Psoas muscle (tissue), 8 donors: ENCODE results near the gene ZNF248. TPM values are rescaled to one million over a fixed set of nuclear protein-coding genes. Genes with fewer than 3 reads are reported as not detected.

Source experiments
- ATAC-seq, 4 donors: fragments of 200-7000 bp; cut with Tn5 transposase; one replicate each; pipeline ENCODE4 v1.9.1; 2020; ENCODE audit warnings: moderate library complexity in 3 of 4, mild to moderate bottlenecking in 2 of 4
- DNase-seq, 2 donors: peaks; one replicate each; pipeline ENCODE4 v3.0.0-alpha.2; 2020
- H3K27ac ChIP-seq: fragments of 200-600 bp; one replicate; pipeline ENCODE4 v1.8.0; 2022
- H3K27me3 ChIP-seq, 3 donors: fragments of 200-600 bp in 1 of 3; one replicate each; pipeline versions ENCODE4 v1.6.1 to v1.8.0; 2013 to 2022; ENCODE audit warnings: low read length in 2 of 3, mild to moderate bottlenecking in 2 of 3, moderate library complexity in 1 of 3; ENCODE audit not compliant: insufficient read depth in 3 of 3
- H3K36me3 ChIP-seq, 2 donors: fragments of 200-600 bp in 1 of 2; one replicate each; pipeline versions ENCODE4 v1.6.1 to v1.8.0; 2013 to 2022; ENCODE audit warnings: low read depth in 1 of 2, mild to moderate bottlenecking in 1 of 2, moderate library complexity in 1 of 2; ENCODE audit not compliant: insufficient read depth in 1 of 2
- H3K4me1 ChIP-seq: fragments of 200-600 bp; one replicate; pipeline ENCODE4 v1.8.0; 2022
- H3K4me3 ChIP-seq: fragments of 200-600 bp; one replicate; pipeline ENCODE4 v1.8.0; 2022; ENCODE audit warnings: mild to moderate bottlenecking
- H3K9me3 ChIP-seq: fragments of 200-600 bp; one replicate; pipeline ENCODE4 v1.8.0; 2022
- CTCF ChIP-seq: fragments of 200-600 bp; IDR thresholded peaks from one replicate; pipeline ENCODE4 v1.8.0; 2022; ENCODE audit warnings: antibody characterized with exemption
- WGBS, 3 donors: extraction: QIAGEN DNeasy Blood & Tissue Kit; methylation state at CpG; one replicate each; pipeline versions ENCODE4 v1.1.6 to v1.1.7; 2013; 5-methylcytosine and 5-hydroxymethylcytosine counted together
- intact Hi-C, 2 donors: fragments of 100-400 bp; cut with DNase I; formaldehyde crosslinking; loops; one replicate each; pipeline versions ENCODE4 v1.11.0 to v1.14.2; 2022
- polyA plus RNA-seq, 3 donors: library from polyadenylated mRNA; stranded (reverse); fragments of 200-250 nt; gene quantifications; one replicate each; pipeline ENCODE4 v1.2.3, GENCODE V29; 2013
- total RNA-seq, 4 donors: library from RNA; stranded (reverse); fragmentation: NEBNext Ultra II Directional in 2 of 4; extraction: Animal tissue kit (Norgen Biotek cat#: 25700) in 2 of 4; gene quantifications; one replicate each; pipeline versions ENCODE4 v1.2.1 to v1.2.4, GENCODE V29; 2021 to 2023
- donor health status: healthy with polysubstance abuse.
- donor health status: DM: no; HTN: no; CAD: no; lungs with moderate emphysema.
- donor health status: Bipolar disorder and iron deficiency.
- donor health status: healthy.
- donor health status: DM: yes; HTN: yes; CAD: no.
- donor health status: DM: no; HTN: no; CAD: no.
- donor health status: DM: no; HTN: no; CAD: no.
- donor health status: DM: yes; HTN: yes; CAD: no.

The ZNF248 gene
- total and polyA plus RNA-seq, 7 donors = 2.8 to 12.9 (median 6.9) TPM

GRCh38 chr10:37816290-37816689 is 41.1 kb downstream of the ZNF248 start:
- WGBS, 3 donors = 68 to 84% (median 78%) methylated on average over 6 of the region's 6 CpGs
- Histone ChIP-seq H3K4me3 (no peak overlapping the region), H3K27ac (no peak overlapping the region), H3K27me3 (no peaks in the 10 kb centered on the region), H3K4me1 (no peaks in the 10 kb centered on the region), H3K9me3 (peaks cover 32% of the 10 kb centered on the region), H3K36me3 (no peaks in the 10 kb centered on the region)
- TF ChIP-seq CTCF = no peak
- DNase-seq (no peak), ATAC-seq (no peak)
- intact Hi-C loops = loop anchor here in 1 of 2 donors (10.0 kb wide), 1 partner anchor 741 kb away; no protein-coding TSS in a partner anchor

GRCh38 chr10:37813763-37814162 is 43.6 kb downstream of the ZNF248 start:
- no peak for ATAC-seq
- peaks cover 54% of the 10 kb centered on the region for H3K9me3 ChIP-seq
- no peak overlapping the region for H3K4me3 ChIP-seq
- intact Hi-C loops = loop anchor here in 1 of 2 donors (10.0 kb wide), 1 partner anchor 739 kb away; no protein-coding TSS in a partner anchor
- DNase-seq = no peak
- 91 to 97% (median 96%) methylated on average over 3 of the region's 3 CpGs for WGBS, 3 donors
- no peak for TF ChIP-seq CTCF
- no peaks in the 10 kb centered on the region for H3K36me3 ChIP-seq
- H3K4me1 ChIP-seq = no peaks in the 10 kb centered on the region
- no peaks in the 10 kb centered on the region for H3K27me3 ChIP-seq
- H3K27ac ChIP-seq = no peak overlapping the region

GRCh38 chr10:37812290-37812689 is 45.1 kb downstream of the ZNF248 start:
- WGBS, 3 donors = 0 to 87% (median 29%) methylated on average over 1 of the region's 1 CpG
- Histone ChIP-seq H3K9me3 (peaks cover 54% of the 10 kb centered on the region), H3K27ac (no peak overlapping the region), H3K4me3 (no peak overlapping the region), H3K4me1 (no peaks in the 10 kb centered on the region), H3K36me3 (no peaks in the 10 kb centered on the region), H3K27me3 (no peaks in the 10 kb centered on the region)
- intact Hi-C loops = loop anchor here in 1 of 2 donors (10.0 kb wide), 1 partner anchor 737 kb away; no protein-coding TSS in a partner anchor
- no peak for TF ChIP-seq CTCF
- ATAC-seq (no peak), DNase-seq (no peak)

- no peak overlapping the region for H3K4me3 ChIP-seq
- WGBS, 3 donors = 60 to 63% (median 61%) methylated on average over 3 of the region's 3 CpGs
- no peaks in the 10 kb centered on the region for H3K9me3 ChIP-seq
- ATAC-seq = no peak
- no peak for DNase-seq
- TF ChIP-seq CTCF = no peak
- no peaks in the 10 kb centered on the region for H3K4me1 ChIP-seq
- intact Hi-C loops = no loop called here
- no peaks in the 10 kb centered on the region for H3K27me3 ChIP-seq
- H3K36me3 ChIP-seq = no peaks in the 10 kb centered on the region
- no peak overlapping the region for H3K27ac ChIP-seq
These were observed 54.1 kb downstream of the ZNF248 start for GRCh38 chr10:37803269-37803668.

GRCh38 chr10:37801557-37801956 is 55.9 kb downstream of the ZNF248 start:
- Histone ChIP-seq H3K4me1 (no peaks in the 10 kb centered on the region), H3K27ac (no peak overlapping the region), H3K4me3 (no peak overlapping the region), H3K9me3 (no peaks in the 10 kb centered on the region), H3K36me3 (no peaks in the 10 kb centered on the region), H3K27me3 (no peaks in the 10 kb centered on the region)
- no peak for DNase-seq
- ATAC-seq = no peak
- no peak for TF ChIP-seq CTCF
- intact Hi-C loops = no loop called here
